Neural progenitor cell (in vitro differentiated cells): ENCODE data around the gene DENND4A.

Experiments
- CTCF ChIP-seq: fragments of 200-600 bp; sonication (generic); IDR thresholded peaks from 2 replicates; pipeline ENCODE4 v1.5.1; 2017; ENCODE audit warnings: antibody characterized with exemption, mild to moderate bottlenecking
- EZH2 ChIP-seq: fragments of 200-600 bp; sonication (generic); IDR thresholded peaks from 2 replicates; pipeline ENCODE4 v1.6.1; 2017; ENCODE audit warnings: antibody characterized with exemption, mild to moderate bottlenecking, moderate library complexity

- TF ChIP-seq EZH2 (no peak), CTCF (no peak)
These were observed 27.5 kb upstream of the DENND4A start for GRCh38 chr15:65819563-65819960.
